ENCODE results near the gene PPP1R14B. TPM values are rescaled to one million over a fixed set of nuclear protein-coding genes. Genes with fewer than 3 reads are reported as not detected.

Gene PPP1R14B
- total and polyA plus RNA-seq, 4 donors, result 24.2 to 57.6 (median 38.3) TPM

- TF ChIP-seq EGR1 (IDR thresholded peaks at IDR 0.05; ENCODE audit: low read depth in 2 of 2), result no peak
- TF ChIP-seq JUND (IDR thresholded peaks at IDR 0.05), result no peak
- TF ChIP-seq FOXA1 (IDR thresholded peaks at IDR 0.05), result no peak
Measured at GRCh38 chr11:64296236-64296635, 49.5 kb upstream of the PPP1R14B start (continued).

DNA sequence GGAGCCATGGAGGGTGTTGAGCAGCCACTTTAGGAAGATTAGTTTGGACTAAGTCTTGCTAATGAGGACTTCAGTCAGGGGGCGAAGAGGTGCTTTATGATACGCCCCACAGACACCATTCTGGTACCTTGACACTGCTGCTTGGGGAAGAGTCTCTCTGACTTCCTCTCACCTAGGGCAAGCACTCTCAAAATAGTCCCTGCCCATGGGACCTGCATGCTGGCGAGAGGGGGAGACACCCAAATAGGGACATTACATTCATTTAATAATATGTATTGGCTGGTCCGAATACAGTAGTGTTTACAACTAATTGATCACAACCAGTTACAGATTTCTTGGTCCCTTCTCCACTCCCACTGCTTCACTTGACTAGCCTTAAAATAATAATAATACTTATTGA, 49.0 kb upstream of the PPP1R14B start:
- TF ChIP-seq RXRA (IDR thresholded peaks at IDR 0.05), result no peak
- TF ChIP-seq FOXA2 (IDR thresholded peaks at IDR 0.05), result no peak
- TF ChIP-seq JUND (IDR thresholded peaks at IDR 0.05), result no peak
- TF ChIP-seq EGR1 (IDR thresholded peaks at IDR 0.05; ENCODE audit: low read depth in 2 of 2), result no peak
- TF ChIP-seq, protein P1, sequence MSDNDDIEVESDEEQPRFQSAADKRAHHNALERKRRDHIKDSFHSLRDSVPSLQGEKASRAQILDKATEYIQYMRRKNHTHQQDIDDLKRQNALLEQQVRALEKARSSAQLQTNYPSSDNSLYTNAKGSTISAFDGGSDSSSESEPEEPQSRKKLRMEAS (IDR thresholded peaks at IDR 0.05), result no peak
- TF ChIP-seq SP1 (IDR thresholded peaks at IDR 0.05), result no peak
- TF ChIP-seq HNF4A (conservative IDR thresholded peaks at IDR 0.05), result no peak
- TF ChIP-seq, protein P2, sequence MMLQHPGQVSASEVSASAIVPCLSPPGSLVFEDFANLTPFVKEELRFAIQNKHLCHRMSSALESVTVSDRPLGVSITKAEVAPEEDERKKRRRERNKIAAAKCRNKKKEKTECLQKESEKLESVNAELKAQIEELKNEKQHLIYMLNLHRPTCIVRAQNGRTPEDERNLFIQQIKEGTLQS (IDR thresholded peaks at IDR 0.05), result no peak
- Histone ChIP-seq H3K36me3 (ENCODE audit: control insufficient read depth in 4 of 4, insufficient read depth in 3 of 4, low read depth in 1 of 4, low read length in 3 of 4) (no peaks in the 10 kb centered on the region), H3K27ac (ENCODE audit: low read depth in 1 of 2, low read length in 2 of 2) (no peak overlapping the region), H3K9me3 (ENCODE audit: control insufficient read depth in 4 of 4, low read length in 3 of 4) (no peaks in the 10 kb centered on the region), H3K4me1 (ENCODE audit: control insufficient read depth in 4 of 4, insufficient read depth in 4 of 4, low read length in 3 of 4) (peaks cover 17 to 39% (median 19%) of the 10 kb centered on the region in 4 donors), H3K4me3 (ENCODE audit: low read depth in 1 of 3, low read length in 3 of 3) (no peak overlapping the region), H3K27me3 (ENCODE audit: control insufficient read depth in 4 of 4, insufficient read depth in 4 of 4, low read length in 3 of 4) (peaks cover 4 to 27% (median 9%) of the 10 kb centered on the region in 4 donors), H3K9ac (ENCODE audit: low read depth in 1 of 2, low read length in 2 of 2) (no peak overlapping the region)
- 89% methylated on average over 4 of the region's 4 CpGs for WGBS
- DNase-seq (ENCODE audit: low spot score), result no peak

DNA sequence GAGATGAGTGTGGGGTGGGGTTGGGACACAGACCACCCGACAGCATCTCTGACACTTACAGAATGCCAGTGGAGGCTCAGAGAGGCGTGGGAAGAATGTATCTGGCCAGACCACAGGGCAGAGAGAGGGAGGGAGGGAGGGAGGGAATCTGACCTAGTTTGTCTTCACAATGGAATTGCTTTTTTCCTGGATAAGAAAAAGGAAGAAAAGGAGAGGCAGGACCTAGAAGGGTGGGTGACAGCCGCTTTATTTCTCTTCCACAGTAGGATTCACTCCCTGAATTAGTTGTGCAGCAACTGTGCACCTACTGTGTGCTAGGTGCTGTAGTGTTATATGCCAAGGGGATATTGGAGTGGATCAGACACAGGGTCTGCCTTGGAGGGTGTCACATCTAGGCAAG, 48.0 kb upstream of the PPP1R14B start:
- no peak for DNase-seq (ENCODE audit: low spot score)
- TF ChIP-seq, protein P3, sequence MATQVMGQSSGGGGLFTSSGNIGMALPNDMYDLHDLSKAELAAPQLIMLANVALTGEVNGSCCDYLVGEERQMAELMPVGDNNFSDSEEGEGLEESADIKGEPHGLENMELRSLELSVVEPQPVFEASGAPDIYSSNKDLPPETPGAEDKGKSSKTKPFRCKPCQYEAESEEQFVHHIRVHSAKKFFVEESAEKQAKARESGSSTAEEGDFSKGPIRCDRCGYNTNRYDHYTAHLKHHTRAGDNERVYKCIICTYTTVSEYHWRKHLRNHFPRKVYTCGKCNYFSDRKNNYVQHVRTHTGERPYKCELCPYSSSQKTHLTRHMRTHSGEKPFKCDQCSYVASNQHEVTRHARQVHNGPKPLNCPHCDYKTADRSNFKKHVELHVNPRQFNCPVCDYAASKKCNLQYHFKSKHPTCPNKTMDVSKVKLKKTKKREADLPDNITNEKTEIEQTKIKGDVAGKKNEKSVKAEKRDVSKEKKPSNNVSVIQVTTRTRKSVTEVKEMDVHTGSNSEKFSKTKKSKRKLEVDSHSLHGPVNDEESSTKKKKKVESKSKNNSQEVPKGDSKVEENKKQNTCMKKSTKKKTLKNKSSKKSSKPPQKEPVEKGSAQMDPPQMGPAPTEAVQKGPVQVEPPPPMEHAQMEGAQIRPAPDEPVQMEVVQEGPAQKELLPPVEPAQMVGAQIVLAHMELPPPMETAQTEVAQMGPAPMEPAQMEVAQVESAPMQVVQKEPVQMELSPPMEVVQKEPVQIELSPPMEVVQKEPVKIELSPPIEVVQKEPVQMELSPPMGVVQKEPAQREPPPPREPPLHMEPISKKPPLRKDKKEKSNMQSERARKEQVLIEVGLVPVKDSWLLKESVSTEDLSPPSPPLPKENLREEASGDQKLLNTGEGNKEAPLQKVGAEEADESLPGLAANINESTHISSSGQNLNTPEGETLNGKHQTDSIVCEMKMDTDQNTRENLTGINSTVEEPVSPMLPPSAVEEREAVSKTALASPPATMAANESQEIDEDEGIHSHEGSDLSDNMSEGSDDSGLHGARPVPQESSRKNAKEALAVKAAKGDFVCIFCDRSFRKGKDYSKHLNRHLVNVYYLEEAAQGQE (IDR thresholded peaks at IDR 0.05), result no peak
- TF ChIP-seq FOXA1 (IDR thresholded peaks at IDR 0.05) (no peak), HNF4G (IDR thresholded peaks at IDR 0.05) (no peak), EGR1 (IDR thresholded peaks at IDR 0.05; ENCODE audit: low read depth in 2 of 2) (no peak), ZBTB33 (IDR thresholded peaks at IDR 0.05) (no peak), TAF1 (conservative IDR thresholded peaks at IDR 0.05) (no peak), JUND (IDR thresholded peaks at IDR 0.05) (no peak), NR2F2 (IDR thresholded peaks at IDR 0.05) (no peak), YY1 (IDR thresholded peaks at IDR 0.05) (no peak), SP1 (IDR thresholded peaks at IDR 0.05) (no peak), GABPA (IDR thresholded peaks at IDR 0.05 in 1 of 2, conservative IDR thresholded peaks at IDR 0.05 in 1 of 2) (no peak), RXRA (IDR thresholded peaks at IDR 0.05) (no peak), FOXA2 (IDR thresholded peaks at IDR 0.05) (no peak), HNF4A (conservative IDR thresholded peaks at IDR 0.05) (no peak), RAD21 (IDR thresholded peaks at IDR 0.05) (no peak)
- TF ChIP-seq, protein P1 (IDR thresholded peaks at IDR 0.05), result no peak
- TF ChIP-seq, protein P4, sequence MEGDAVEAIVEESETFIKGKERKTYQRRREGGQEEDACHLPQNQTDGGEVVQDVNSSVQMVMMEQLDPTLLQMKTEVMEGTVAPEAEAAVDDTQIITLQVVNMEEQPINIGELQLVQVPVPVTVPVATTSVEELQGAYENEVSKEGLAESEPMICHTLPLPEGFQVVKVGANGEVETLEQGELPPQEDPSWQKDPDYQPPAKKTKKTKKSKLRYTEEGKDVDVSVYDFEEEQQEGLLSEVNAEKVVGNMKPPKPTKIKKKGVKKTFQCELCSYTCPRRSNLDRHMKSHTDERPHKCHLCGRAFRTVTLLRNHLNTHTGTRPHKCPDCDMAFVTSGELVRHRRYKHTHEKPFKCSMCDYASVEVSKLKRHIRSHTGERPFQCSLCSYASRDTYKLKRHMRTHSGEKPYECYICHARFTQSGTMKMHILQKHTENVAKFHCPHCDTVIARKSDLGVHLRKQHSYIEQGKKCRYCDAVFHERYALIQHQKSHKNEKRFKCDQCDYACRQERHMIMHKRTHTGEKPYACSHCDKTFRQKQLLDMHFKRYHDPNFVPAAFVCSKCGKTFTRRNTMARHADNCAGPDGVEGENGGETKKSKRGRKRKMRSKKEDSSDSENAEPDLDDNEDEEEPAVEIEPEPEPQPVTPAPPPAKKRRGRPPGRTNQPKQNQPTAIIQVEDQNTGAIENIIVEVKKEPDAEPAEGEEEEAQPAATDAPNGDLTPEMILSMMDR (IDR thresholded peaks at IDR 0.05; ENCODE audit: low read depth, low read length, missing input control), result no peak
- TF ChIP-seq, protein P2 (IDR thresholded peaks at IDR 0.05), result no peak
- Histone ChIP-seq H3K36me3 (ENCODE audit: control insufficient read depth in 4 of 4, insufficient read depth in 3 of 4, low read depth in 1 of 4, low read length in 3 of 4) (no peaks in the 10 kb centered on the region), H3K4me3 (ENCODE audit: low read depth in 1 of 3, low read length in 3 of 3) (no peak overlapping the region), H3K4me1 (ENCODE audit: control insufficient read depth in 4 of 4, insufficient read depth in 4 of 4, low read length in 3 of 4) (peaks cover 8 to 29% (median 13%) of the 10 kb centered on the region in 4 donors), H3K27ac (ENCODE audit: low read depth in 1 of 2, low read length in 2 of 2) (no peak overlapping the region), H3K9me3 (ENCODE audit: control insufficient read depth in 4 of 4, low read length in 3 of 4) (no peaks in the 10 kb centered on the region), H3K9ac (ENCODE audit: low read depth in 1 of 2, low read length in 2 of 2) (no peak overlapping the region), H3K27me3 (ENCODE audit: control insufficient read depth in 4 of 4, insufficient read depth in 4 of 4, low read length in 3 of 4) (peaks cover 4 to 28% (median 9%) of the 10 kb centered on the region in 4 donors)
- WGBS, result 69% methylated on average over 3 of the region's 3 CpGs
